G401 (cell line): Measurements from ENCODE around the gene ZNF417. TPM values are rescaled to one million over a fixed set of nuclear protein-coding genes. Genes with fewer than 3 reads are reported as not detected.
"Not testable (repeated sequence)": the region's sequence is repeated elsewhere in the genome, so short reads cannot be mapped to it uniquely, and the experiment has no call there.

ENCODE experiments used
- DNase-seq: peaks from one replicate; pipeline ENCODE4 v3.0.0-alpha.2; 2015; ENCODE audit warnings: low spot score
- in situ Hi-C: cut with HindIII; loops from 2 replicates; pipeline ENCODE4 v1.10.0; 2016; ENCODE audit warnings: low sequenced_read_pairs, mixed read lengths
- total RNA-seq: library from RNA; depleted of rRNA; stranded (reverse); fragments of >200 nt; shearing (Covaris generic); gene quantifications from 2 replicates; pipeline ENCODE4 v1.2.3, GENCODE V29; 2014; rRNA removed

ZNF417 gene
- total RNA-seq, 1 experiment from 2014 or later: 9.7 TPM

DNA sequence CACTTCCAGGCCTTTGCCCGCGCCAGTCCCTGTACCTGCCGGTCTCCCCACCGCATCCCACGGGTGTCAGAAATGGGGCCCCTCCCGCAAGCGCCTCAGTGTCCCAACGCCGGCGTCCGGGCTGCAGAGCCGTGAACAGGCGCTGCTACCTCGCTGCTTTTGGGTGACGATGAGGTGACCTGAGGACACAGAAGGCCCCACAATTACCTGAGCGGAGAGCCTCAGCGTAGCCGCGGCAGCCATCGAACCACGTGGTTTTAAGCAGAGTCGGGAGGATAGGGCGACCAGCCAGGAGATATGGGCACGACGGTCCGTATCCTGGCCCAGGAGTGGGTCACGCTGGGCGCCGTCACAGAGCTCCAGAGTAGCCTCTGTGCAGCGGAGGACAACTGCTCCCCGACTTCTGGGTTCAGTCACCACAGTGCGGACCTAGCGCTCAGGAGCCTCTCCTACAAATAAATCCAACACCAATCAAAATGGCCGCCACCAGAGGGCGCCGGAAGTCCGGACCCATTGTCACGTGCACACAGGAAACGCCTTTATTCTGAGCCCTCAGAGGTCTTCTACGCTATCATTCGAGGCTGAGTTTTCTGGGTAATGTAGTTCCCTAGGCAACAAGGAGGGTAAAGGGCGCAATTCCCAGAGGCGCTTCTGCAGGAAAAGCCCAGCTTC, 27.7 kb downstream of the ZNF417 start, which contains the start of gene ZNF814:
Gene ZNF814 (minus strand): TSS at position 478 of the 672 bp plus-strand sequence. CDS start 235 bp downstream, at position 243.
- in situ Hi-C loops: no loop called here

GRCh38 chr19:57888107-57888559, 28.3 kb downstream of the ZNF417 start:
- in situ Hi-C loops: no loop called here
- peak; percentile 14 for DNase-seq

More for the DNA sequence above, 27.7 kb downstream of the ZNF417 start, which contains the start of gene ZNF814:
- DNase-seq: peak; percentile 96

DNA sequence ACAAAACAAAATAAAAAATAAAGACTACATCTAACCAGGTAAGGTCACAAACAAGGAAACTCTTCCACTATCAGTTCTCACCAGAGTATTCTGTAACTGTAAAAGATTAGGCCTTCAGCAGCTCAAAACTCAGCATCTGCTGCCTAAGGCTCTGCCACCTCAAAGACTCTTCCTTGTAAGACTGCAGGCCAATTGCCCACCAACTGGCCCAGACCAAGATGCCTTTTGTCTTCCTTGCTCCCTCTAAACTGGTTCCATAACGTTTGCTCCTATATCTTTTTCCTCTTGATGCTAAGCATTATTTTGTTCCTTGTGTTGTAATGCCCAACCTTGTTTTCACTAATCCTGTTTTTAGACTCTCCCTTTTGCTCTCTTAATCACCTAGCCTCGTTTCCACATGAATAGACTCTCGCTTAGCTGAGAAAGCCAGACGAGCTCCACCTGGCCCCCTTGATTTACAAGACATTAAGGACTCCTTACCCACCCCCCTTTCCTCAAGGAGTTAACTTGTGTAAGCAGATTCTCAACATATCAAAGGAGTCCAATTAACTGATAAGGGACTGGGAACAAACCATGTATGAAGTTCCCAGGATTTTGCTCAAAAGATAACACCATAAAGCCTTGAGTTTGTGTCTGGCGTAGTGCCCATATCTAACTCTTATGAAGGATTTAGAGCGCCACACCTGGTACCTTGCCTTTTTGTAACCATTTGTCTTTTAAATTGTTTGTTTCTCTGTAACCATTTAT, 29.0 kb downstream of the ZNF417 start:
- DNase-seq: peak; percentile 15
- in situ Hi-C loops: no loop called here

GRCh38 chr19:57886046-57886445, 30.3 kb downstream of the ZNF417 start:
- no peak for DNase-seq
- in situ Hi-C loops: no loop called here

GRCh38 chr19:57873883-57874799, 42.3 kb downstream of the ZNF417 start:
- in situ Hi-C loops, DNase-seq: not testable (repeated sequence)

GRCh38 chr19:57872450-57872849, 43.9 kb downstream of the ZNF417 start:
- DNase-seq: no peak
- in situ Hi-C loops: no loop called here

DNA sequence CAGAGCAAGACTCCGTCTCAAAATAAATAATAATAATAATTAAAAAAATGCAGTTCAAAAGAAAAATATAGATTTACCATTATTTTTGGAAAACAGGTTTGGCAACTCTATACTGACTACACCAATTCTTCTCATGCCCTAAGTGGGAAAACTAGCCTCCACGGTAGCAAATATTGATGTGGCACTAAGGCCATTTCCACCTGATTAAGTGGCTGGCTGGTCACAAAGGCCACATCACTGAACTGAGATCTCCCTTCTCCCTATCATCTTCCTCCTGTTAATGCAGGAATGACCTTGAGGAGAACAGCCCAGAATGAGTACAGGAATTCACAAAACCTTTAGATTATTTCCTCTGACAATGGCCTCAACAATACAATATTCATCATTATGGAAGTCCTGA, 46.2 kb downstream of the ZNF417 start:
- DNase-seq: no peak
- in situ Hi-C loops: no loop called here

GRCh38 chr19:57869655-57870054, 46.7 kb downstream of the ZNF417 start:
- DNase-seq, in situ Hi-C loops: not testable (repeated sequence)

- in situ Hi-C loops: no loop called here
- no peak for DNase-seq
These were observed 48.4 kb downstream of the ZNF417 start for GRCh38 chr19:57867868-57868492.

Other genes starting within 250 kb of the ZNF417 start
- gene ZSCAN4, start 247.7 kb downstream of the ZNF417 start, total RNA-seq: 0.55 and 1.3 TPM in 2 replicates
- gene ZNF551, start 234.6 kb downstream of the ZNF417 start, total RNA-seq: 11.7 and 15.8 TPM in 2 replicates
- not detected in 2 replicates for gene ZNF154, start 207.4 kb downstream of the ZNF417 start, total RNA-seq
- not detected in 2 replicates for gene ZNF671, start 189.0 kb downstream of the ZNF417 start, total RNA-seq
- 10.8 and 11.0 TPM in 2 replicates for gene ZNF776, start 169.8 kb downstream of the ZNF417 start, total RNA-seq
- 11.3 and 20.8 TPM in 2 replicates for gene ZNF586, start 146.9 kb downstream of the ZNF417 start, total RNA-seq
- gene ZNF552, start 101.7 kb downstream of the ZNF417 start, total RNA-seq: 2.8 and 7.8 TPM in 2 replicates
- gene ZNF587B, start 86.3 kb downstream of the ZNF417 start, total RNA-seq: 6.0 and 12.8 TPM in 2 replicates
- 7.4 and 9.6 TPM in 2 replicates for gene ZNF587, start 66.7 kb downstream of the ZNF417 start, total RNA-seq
- gene ZNF814, start 27.6 kb downstream of the ZNF417 start, total RNA-seq: 1.1 and 2.0 TPM in 2 replicates
- 0.27 and 0.49 TPM in 2 replicates for gene ZNF418, start 18.8 kb upstream of the ZNF417 start, total RNA-seq
- 3.6 and 10.2 TPM in 2 replicates for gene ZNF256, start 31.1 kb upstream of the ZNF417 start, total RNA-seq
- gene C19orf18, start 57.9 kb upstream of the ZNF417 start, total RNA-seq: 0.31 TPM in 1 of 2 replicates, not detected in the other
- gene ZNF606, start 86.2 kb upstream of the ZNF417 start, total RNA-seq: 28.9 and 30.2 TPM in 2 replicates
- gene ZSCAN1, start 117.4 kb upstream of the ZNF417 start, total RNA-seq: not detected in 2 replicates
- gene ZNF135, start 142.7 kb upstream of the ZNF417 start, total RNA-seq: 0.06 TPM in 1 of 2 replicates, not detected in the other
- 39.8 and 58.3 TPM in 2 replicates for gene ZSCAN18, start 181.6 kb upstream of the ZNF417 start, total RNA-seq
- gene ZNF329, start 234.2 kb upstream of the ZNF417 start, total RNA-seq: 14.5 and 16.9 TPM in 2 replicates